ENCODE results near the gene ELAVL4. TPM values are rescaled to one million over a fixed set of nuclear protein-coding genes. Genes with fewer than 3 reads are reported as not detected.

Gene ELAVL4
- total RNA-seq, 3 donors from 2014 or later (not counting 1 experiment from before 2014, with no cell fraction given), result not detected

- H3K4me1 Mint-ChIP-seq, result peaks cover 0 to 15% of the 10 kb centered on the region in 2 donors
- H3K27me3 Mint-ChIP-seq (ENCODE audit: low read depth in 2 of 2), result peaks cover 28 to 49% of the 10 kb centered on the region in 2 donors
- ATAC-seq (no peak), DNase-seq (no peak)
- no peak overlapping the region for H3K4me3 Mint-ChIP-seq
- intact Hi-C loops (cut with micrococcal nuclease), result no loop called here
- no peaks in the 10 kb centered on the region for H3K9me3 Mint-ChIP-seq
- 91% methylated on average over 12 of the region's 12 CpGs for WGBS (ENCODE audit: insufficient coverage)
- Histone ChIP-seq H3K27ac (ENCODE audit: low read length) (no peak overlapping the region), H3K36me3 (ENCODE audit: control insufficient read depth, insufficient read depth, low read length) (no peaks in the 10 kb centered on the region), H3K27me3 (ENCODE audit: control insufficient read depth, insufficient read depth, low read length) (peaks cover 8% of the 10 kb centered on the region), H3K4me3 (ENCODE audit: low read length) (no peak overlapping the region), H3K9me3 (ENCODE audit: control insufficient read depth, insufficient read depth, low read length) (no peaks in the 10 kb centered on the region), H3K4me1 (ENCODE audit: control insufficient read depth, insufficient read depth, low read length) (peaks cover 9% of the 10 kb centered on the region)
- H3K36me3 Mint-ChIP-seq, result no peaks in the 10 kb centered on the region
- H3K27ac Mint-ChIP-seq, result no peak overlapping the region
- TF ChIP-seq CTCF (IDR thresholded peaks at IDR 0.05), result no peak
Observed at GRCh38 chr1:50106095-50106761, 2.5 kb upstream of the ELAVL4 start.

- no peak overlapping the region for H3K4me3 Mint-ChIP-seq
- peaks cover 38 to 57% of the 10 kb centered on the region in 2 donors for H3K27me3 Mint-ChIP-seq (ENCODE audit: low read depth in 2 of 2)
- H3K27me3 ChIP-seq (ENCODE audit: control insufficient read depth, insufficient read depth, low read length), result peaks cover 11% of the 10 kb centered on the region
- 70% methylated on average over 3 of the region's 4 CpGs for WGBS (ENCODE audit: insufficient coverage)
- no peaks in the 10 kb centered on the region for H3K9me3 ChIP-seq (ENCODE audit: control insufficient read depth, insufficient read depth, low read length)
- ATAC-seq (no peak), DNase-seq (no peak)
- no peaks in the 10 kb centered on the region for H3K36me3 Mint-ChIP-seq
- H3K4me3 ChIP-seq (ENCODE audit: low read length), result no peak overlapping the region
- no peak overlapping the region for H3K27ac ChIP-seq (ENCODE audit: low read length)
- no peaks in the 10 kb centered on the region for H3K9me3 Mint-ChIP-seq
- H3K27ac Mint-ChIP-seq, result no peak overlapping the region
- no peak for TF ChIP-seq CTCF (IDR thresholded peaks at IDR 0.05)
- intact Hi-C loops (cut with micrococcal nuclease), result no loop called here
- no peaks in the 10 kb centered on the region for H3K36me3 ChIP-seq (ENCODE audit: control insufficient read depth, insufficient read depth, low read length)
- peaks cover 9% of the 10 kb centered on the region for H3K4me1 ChIP-seq (ENCODE audit: control insufficient read depth, insufficient read depth, low read length)
- H3K4me1 Mint-ChIP-seq, result peaks cover 0 to 15% of the 10 kb centered on the region in 2 donors
Observed at GRCh38 chr1:50109116-50109515, 396 bp downstream of the ELAVL4 start.

GRCh38 chr1:50109647-50110075, 941 bp downstream of the ELAVL4 start:
- Histone ChIP-seq H3K9me3 (ENCODE audit: control insufficient read depth, insufficient read depth, low read length) (no peaks in the 10 kb centered on the region), H3K27me3 (ENCODE audit: control insufficient read depth, insufficient read depth, low read length) (peaks cover 11% of the 10 kb centered on the region), H3K4me1 (ENCODE audit: control insufficient read depth, insufficient read depth, low read length) (peaks cover 9% of the 10 kb centered on the region), H3K4me3 (ENCODE audit: low read length) (no peak overlapping the region), H3K36me3 (ENCODE audit: control insufficient read depth, insufficient read depth, low read length) (no peaks in the 10 kb centered on the region), H3K27ac (ENCODE audit: low read length) (no peak overlapping the region)
- intact Hi-C loops (cut with micrococcal nuclease), result no loop called here
- H3K4me1 Mint-ChIP-seq, result peaks cover 0 to 15% of the 10 kb centered on the region in 2 donors
- H3K27me3 Mint-ChIP-seq (ENCODE audit: low read depth in 2 of 2), result peaks cover 40 to 57% of the 10 kb centered on the region in 2 donors
- peak in 1 of 3 donors; percentile 28 for ATAC-seq
- H3K4me3 Mint-ChIP-seq, result peak overlapping the region; percentile 9
- H3K27ac Mint-ChIP-seq, result no peak overlapping the region
- no peak for TF ChIP-seq CTCF (IDR thresholded peaks at IDR 0.05)
- no peaks in the 10 kb centered on the region for H3K36me3 Mint-ChIP-seq
- DNase-seq, result peak in 1 of 2 donors; percentile 32
- WGBS (ENCODE audit: insufficient coverage), result 2% methylated on average over 8 of the region's 8 CpGs
- no peaks in the 10 kb centered on the region for H3K9me3 Mint-ChIP-seq

GRCh38 chr1:50110151-50110550, 1.4 kb downstream of the ELAVL4 start:
- intact Hi-C loops (cut with micrococcal nuclease), result no loop called here
- H3K4me3 ChIP-seq (ENCODE audit: low read length), result no peak overlapping the region
- TF ChIP-seq CTCF (IDR thresholded peaks at IDR 0.05), result no peak
- DNase-seq (no peak), ATAC-seq (no peak)
- H3K4me1 ChIP-seq (ENCODE audit: control insufficient read depth, insufficient read depth, low read length), result peaks cover 9% of the 10 kb centered on the region
- Mint-ChIP-seq H3K36me3 (no peaks in the 10 kb centered on the region), H3K4me3 (no peak overlapping the region), H3K27ac (no peak overlapping the region), H3K4me1 (peaks cover 0 to 15% of the 10 kb centered on the region in 2 donors), H3K27me3 (ENCODE audit: low read depth in 2 of 2) (peaks cover 40 to 56% of the 10 kb centered on the region in 2 donors), H3K9me3 (no peaks in the 10 kb centered on the region)
- H3K9me3 ChIP-seq (ENCODE audit: control insufficient read depth, insufficient read depth, low read length), result no peaks in the 10 kb centered on the region
- 2% methylated on average over 9 of the region's 9 CpGs for WGBS (ENCODE audit: insufficient coverage)
- H3K27ac ChIP-seq (ENCODE audit: low read length), result no peak overlapping the region
- H3K27me3 ChIP-seq (ENCODE audit: control insufficient read depth, insufficient read depth, low read length), result peaks cover 11% of the 10 kb centered on the region
- H3K36me3 ChIP-seq (ENCODE audit: control insufficient read depth, insufficient read depth, low read length), result no peaks in the 10 kb centered on the region
